Activated naive CD4-positive, alpha-beta T cell treated with anti-CD3 and anti-CD28 coated beads for 36 hours (primary cell): ENCODE measurements around the gene NTHL1. TPM values are rescaled to one million over a fixed set of nuclear protein-coding genes. Genes with fewer than 3 reads are reported as not detected.

ENCODE experiments used
- CTCF ChIA-PET: fragments of 350-600 bp; sonication (Branson Sonifier 250); formaldehyde crosslinking; loops from one replicate; lab custom pipeline; 2021; ENCODE audit warnings: antibody characterized with exemption; lab: Charles Lee
- DNase-seq: peaks from one replicate; pipeline ENCODE4 v3.0.0-alpha.2; 2020
- H3K27ac Mint-ChIP-seq: one replicate; pipeline ENCODE4 v1.8.0; 2021; ENCODE audit warnings: mild to moderate bottlenecking, mixed read lengths
- H3K27me3 Mint-ChIP-seq: one replicate; pipeline ENCODE4 v1.8.0; 2021; ENCODE audit warnings: low read depth, mixed read lengths
- H3K36me3 Mint-ChIP-seq: one replicate; pipeline ENCODE4 v1.8.0; 2021; ENCODE audit warnings: low read depth, mixed read lengths
- H3K4me1 Mint-ChIP-seq: one replicate; pipeline ENCODE4 v1.8.0; 2021; ENCODE audit warnings: low read depth, mixed read lengths
- H3K4me3 Mint-ChIP-seq: one replicate; pipeline ENCODE4 v1.8.0; 2021; ENCODE audit warnings: mild to moderate bottlenecking, moderate library complexity, mixed read lengths
- H3K9me3 Mint-ChIP-seq: one replicate; pipeline ENCODE4 v1.8.0; 2021; ENCODE audit warnings: mixed read lengths
- intact Hi-C: fragments of 100-400 bp; cut with micrococcal nuclease; formaldehyde crosslinking; loops from one replicate; pipeline ENCODE4 v1.15.1; 2023
- total RNA-seq, 2 experiments: library from RNA; stranded (reverse); gene quantifications; one replicate each; pipeline ENCODE4 v1.2.3, GENCODE V29; 2021

Gene NTHL1
- total RNA-seq, 2 experiments from 2014 or later: 20.1 to 24.1 TPM

DNA sequence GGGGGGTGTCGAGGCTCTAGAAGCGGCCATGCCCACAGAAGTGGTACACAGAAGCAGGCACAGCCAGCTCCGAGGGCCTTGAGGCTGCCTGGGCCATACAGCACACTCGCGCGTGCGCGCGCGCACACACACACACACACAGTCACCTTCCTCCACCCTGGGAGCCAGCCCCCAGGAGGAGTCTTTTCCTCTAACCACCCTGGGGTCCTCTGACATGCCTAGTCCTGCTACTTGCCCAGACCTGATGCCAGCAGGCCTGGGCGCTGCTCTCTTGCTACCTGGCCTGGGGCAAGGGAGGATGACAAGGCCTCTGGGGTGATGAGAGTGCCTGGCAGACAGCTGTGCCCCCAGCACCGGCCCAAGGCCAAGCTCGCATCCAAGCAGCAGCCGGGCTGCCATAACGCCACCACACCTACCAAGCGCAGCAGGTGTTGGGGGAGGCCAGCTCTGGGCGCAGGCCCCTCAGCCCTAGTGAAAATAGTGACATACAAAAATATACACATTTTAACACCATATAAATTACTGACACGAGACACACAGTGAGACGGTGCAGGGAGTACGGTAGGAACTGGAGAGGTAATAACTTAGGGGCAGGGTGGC is 41.2 kb upstream of the NTHL1 start:
- Mint-ChIP-seq H3K27me3 (no peaks in the 10 kb centered on the region), H3K27ac (no peak overlapping the region), H3K9me3 (no peaks in the 10 kb centered on the region), H3K36me3 (peaks cover 5% of the 10 kb centered on the region), H3K4me1 (no peaks in the 10 kb centered on the region), H3K4me3 (no peak overlapping the region)
- no peak for DNase-seq
- intact Hi-C loops: no loop called here
- CTCF ChIA-PET: no interaction called here

- H3K27ac Mint-ChIP-seq: no peak overlapping the region
- no peaks in the 10 kb centered on the region for H3K9me3 Mint-ChIP-seq
- peaks cover 5% of the 10 kb centered on the region for H3K36me3 Mint-ChIP-seq
These were observed 40.4 kb upstream of the NTHL1 start for GRCh38 chr16:2087748-2088631.

GRCh38 chr16:2086812-2087747 is 39.4 kb upstream of the NTHL1 start:
- Mint-ChIP-seq H3K27me3 (no peaks in the 10 kb centered on the region), H3K4me3 (no peak overlapping the region), H3K36me3 (peaks cover 5% of the 10 kb centered on the region), H3K27ac (no peak overlapping the region), H3K4me1 (no peaks in the 10 kb centered on the region), H3K9me3 (no peaks in the 10 kb centered on the region)
- CTCF ChIA-PET: no interaction called here
- DNase-seq: no peak
- intact Hi-C loops: no loop called here

More at GRCh38 chr16:2087748-2088631, 40.4 kb upstream of the NTHL1 start:
- Mint-ChIP-seq H3K4me1 (no peaks in the 10 kb centered on the region), H3K27me3 (no peaks in the 10 kb centered on the region), H3K4me3 (no peak overlapping the region)
- intact Hi-C loops: no loop called here
- no peak for DNase-seq
- CTCF ChIA-PET: no interaction called here

GRCh38 chr16:2086106-2086742 is 38.6 kb upstream of the NTHL1 start:
- CTCF ChIA-PET: interaction anchor here (0.6 kb wide), 1 partner anchor 733 kb away, joined by 3 read pairs; no protein-coding TSS in a partner anchor
- Mint-ChIP-seq H3K9me3 (no peaks in the 10 kb centered on the region), H3K36me3 (peaks cover 5% of the 10 kb centered on the region), H3K27me3 (no peaks in the 10 kb centered on the region), H3K27ac (no peak overlapping the region), H3K4me3 (no peak overlapping the region), H3K4me1 (no peaks in the 10 kb centered on the region)
- intact Hi-C loops: no loop called here
- no peak for DNase-seq

GRCh38 chr16:2085669-2086068 is 38.0 kb upstream of the NTHL1 start:
- peaks cover 5% of the 10 kb centered on the region for H3K36me3 Mint-ChIP-seq
- no peak overlapping the region for H3K4me3 Mint-ChIP-seq
- no peak overlapping the region for H3K27ac Mint-ChIP-seq
- no peaks in the 10 kb centered on the region for H3K27me3 Mint-ChIP-seq
- DNase-seq: no peak
- no peaks in the 10 kb centered on the region for H3K4me1 Mint-ChIP-seq
- no peaks in the 10 kb centered on the region for H3K9me3 Mint-ChIP-seq
- CTCF ChIA-PET: interaction anchor here (0.6 kb wide), 1 partner anchor 732 kb away, joined by 3 read pairs; no protein-coding TSS in a partner anchor
- intact Hi-C loops: no loop called here

DNA sequence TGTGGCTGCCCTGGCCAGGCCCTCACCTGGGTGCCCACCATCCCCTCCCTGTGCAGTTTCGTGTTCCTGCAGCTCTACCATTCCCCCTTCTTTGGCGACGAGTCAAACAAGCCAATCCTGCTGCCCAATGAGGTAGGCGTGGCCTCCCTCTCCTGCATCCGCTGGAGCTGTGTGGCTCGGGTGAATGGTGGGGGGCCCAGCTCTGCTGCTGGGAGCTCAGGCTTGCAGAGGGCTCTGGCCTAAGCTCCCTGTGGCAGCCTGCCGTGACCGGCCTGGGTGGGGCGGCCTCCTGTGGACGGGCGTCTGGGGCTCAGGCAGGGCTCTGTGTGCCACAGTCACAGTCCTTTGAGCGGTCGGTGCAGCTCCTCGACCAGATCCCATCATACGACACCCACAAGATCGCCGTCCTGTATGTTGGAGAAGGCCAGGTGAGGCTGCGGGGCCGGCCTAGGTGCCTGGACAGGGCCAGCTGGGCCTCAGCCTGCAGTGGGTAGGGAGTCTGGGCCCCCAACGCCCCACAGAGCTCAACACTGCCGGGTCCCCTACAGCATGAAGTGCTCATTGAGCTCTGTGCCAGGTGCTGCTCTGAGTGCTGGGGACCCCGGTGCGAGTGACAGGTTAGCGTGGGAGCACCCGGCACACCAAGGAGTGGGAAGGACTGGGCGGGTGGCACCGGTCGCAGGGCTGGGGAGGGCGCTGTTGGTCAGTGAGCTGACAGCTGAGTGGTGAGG is 37.4 kb upstream of the NTHL1 start:
- Mint-ChIP-seq H3K4me1 (no peaks in the 10 kb centered on the region), H3K36me3 (no peaks in the 10 kb centered on the region), H3K27me3 (no peaks in the 10 kb centered on the region), H3K27ac (no peak overlapping the region), H3K9me3 (no peaks in the 10 kb centered on the region), H3K4me3 (no peak overlapping the region)
- CTCF ChIA-PET: interaction anchor here (1.0 kb wide), 1 partner anchor 81 kb away, joined by 4 read pairs; no protein-coding TSS in a partner anchor
- intact Hi-C loops: no loop called here
- DNase-seq: no peak

- CTCF ChIA-PET: interaction anchor here (1.0 kb wide), 1 partner anchor 80 kb away, joined by 4 read pairs; no protein-coding TSS in a partner anchor
- no peaks in the 10 kb centered on the region for H3K27me3 Mint-ChIP-seq
- no peak overlapping the region for H3K4me3 Mint-ChIP-seq
- no peaks in the 10 kb centered on the region for H3K9me3 Mint-ChIP-seq
- H3K27ac Mint-ChIP-seq: no peak overlapping the region
- H3K36me3 Mint-ChIP-seq: no peaks in the 10 kb centered on the region
- intact Hi-C loops: no loop called here
- no peaks in the 10 kb centered on the region for H3K4me1 Mint-ChIP-seq
- no peak for DNase-seq
These were observed 36.5 kb upstream of the NTHL1 start for GRCh38 chr16:2083876-2084780.

DNA sequence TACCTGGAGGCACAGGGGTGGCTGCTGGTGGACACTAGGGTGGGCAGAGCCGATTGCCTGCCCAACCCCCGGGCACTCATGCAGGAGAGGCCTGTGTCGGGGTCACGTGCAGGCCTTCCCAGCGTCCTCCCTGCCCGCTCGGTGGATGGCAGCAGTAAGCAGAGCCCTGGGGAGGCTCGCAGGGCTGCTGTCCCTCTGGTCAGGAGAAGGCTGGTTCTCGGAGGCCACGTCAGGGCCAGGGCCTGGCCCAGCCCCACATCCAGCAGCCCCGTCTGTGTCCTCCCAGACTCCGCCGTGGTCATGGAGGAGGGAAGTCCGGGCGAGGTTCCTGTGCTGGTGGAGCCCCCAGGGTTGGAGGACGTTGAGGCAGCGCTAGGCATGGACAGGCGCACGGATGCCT is 35.8 kb upstream of the NTHL1 start:
- no peaks in the 10 kb centered on the region for H3K9me3 Mint-ChIP-seq
- intact Hi-C loops: no loop called here
- no peak overlapping the region for H3K27ac Mint-ChIP-seq
- H3K4me3 Mint-ChIP-seq: no peak overlapping the region
- no peak for DNase-seq
- no peaks in the 10 kb centered on the region for H3K4me1 Mint-ChIP-seq
- no peaks in the 10 kb centered on the region for H3K27me3 Mint-ChIP-seq
- CTCF ChIA-PET: no interaction called here
- H3K36me3 Mint-ChIP-seq: no peaks in the 10 kb centered on the region

DNA sequence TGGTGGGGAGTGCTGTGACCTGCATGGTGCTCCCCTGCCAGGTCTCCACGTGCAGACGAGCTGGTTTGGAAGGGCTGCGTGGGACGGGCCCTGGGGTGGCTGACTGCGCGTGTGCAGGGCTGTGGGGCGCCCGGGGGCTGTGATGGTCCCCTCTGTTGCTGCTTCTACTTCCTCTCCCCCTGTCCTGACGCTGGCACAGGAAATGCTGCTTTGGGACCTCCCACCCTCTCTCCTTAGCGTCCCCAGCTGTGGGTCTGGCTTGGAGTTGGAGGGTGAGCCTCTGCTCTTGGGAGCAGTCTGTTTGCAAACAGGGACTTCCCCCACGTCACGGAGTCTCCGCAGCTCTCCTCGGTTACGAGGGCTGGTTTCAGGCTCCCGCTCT is 35.3 kb upstream of the NTHL1 start:
- CTCF ChIA-PET: no interaction called here
- no peak for DNase-seq
- Mint-ChIP-seq H3K27ac (no peak overlapping the region), H3K4me3 (no peak overlapping the region), H3K36me3 (no peaks in the 10 kb centered on the region), H3K9me3 (no peaks in the 10 kb centered on the region), H3K27me3 (no peaks in the 10 kb centered on the region), H3K4me1 (no peaks in the 10 kb centered on the region)
- intact Hi-C loops: no loop called here

GRCh38 chr16:2082171-2082982 is 34.7 kb upstream of the NTHL1 start:
- Mint-ChIP-seq H3K4me3 (no peak overlapping the region), H3K36me3 (no peaks in the 10 kb centered on the region), H3K27ac (no peak overlapping the region), H3K4me1 (no peaks in the 10 kb centered on the region), H3K9me3 (no peaks in the 10 kb centered on the region), H3K27me3 (no peaks in the 10 kb centered on the region)
- no peak for DNase-seq
- CTCF ChIA-PET: no interaction called here
- intact Hi-C loops: no loop called here
